HEK293 (cell line): Measurements from ENCODE around the gene FES.
"Not testable (repeated sequence)": the region's sequence is repeated elsewhere in the genome, so short reads cannot be mapped to it uniquely, and the experiment has no call there.

Experiments
- CTCF ChIA-PET: fragments of 350-600 bp; formaldehyde crosslinking; extraction: SDS; loops from one replicate; lab custom pipeline; 2021; ENCODE audit warnings: antibody characterized with exemption; lab: Yijun Ruan, JAX
- POLR2A ChIA-PET: fragments of 300-600 bp; formaldehyde crosslinking; extraction: SDS; loops from one replicate; lab custom pipeline; 2020; ENCODE audit warnings: antibody characterized with exemption, inconsistent platforms; lab: Yijun Ruan, JAX
- H3K27ac ChIP-seq: fragments of 200-500 bp; sonication (Bioruptor generic); 2 replicates; pipeline ENCODE4 v1.5.1; 2014; ENCODE audit warnings: low read depth, low read length, control low read depth, inconsistent platforms; ENCODE audit errors: extremely low read depth
- H3K36me3 ChIP-seq, 2 experiments: fragments of 200-500 bp in 1 of 2; sonication (Bioruptor generic) in 1 of 2; 1 replicate in 1 of 2; 2 replicates in 1 of 2; pipeline ENCODE4 v1.5.1; 2014 to 2017; ENCODE audit warnings: inconsistent platforms in 2 of 2, low read length in 2 of 2; ENCODE audit not compliant: control insufficient read depth in 2 of 2, insufficient read depth in 1 of 2
- H3K4me1 ChIP-seq: fragments of 200-500 bp; sonication (Bioruptor generic); 2 replicates; pipeline ENCODE4 v1.5.1; 2014; ENCODE audit warnings: mild to moderate bottlenecking, low read length, inconsistent platforms; ENCODE audit not compliant: control insufficient read depth, insufficient read depth
- H3K4me3 ChIP-seq: 2 replicates; pipeline ENCODE4 v1.5.1; 2011; ENCODE audit warnings: low read depth, mild to moderate bottlenecking, control low read depth, low read length, moderate library complexity
- H3K9me3 ChIP-seq: fragments of 200-500 bp; sonication (Bioruptor generic); 2 replicates; pipeline ENCODE4 v1.5.1; 2014; ENCODE audit warnings: low read depth, low read length, inconsistent platforms; ENCODE audit not compliant: control insufficient read depth, insufficient read depth
- GLIS2 ChIP-seq: fragments of 450-650 bp; formaldehyde crosslinking; IDR thresholded peaks from 2 replicates; pipeline ENCODE4 v1.5.1; 2016; ENCODE audit warnings: missing biosample characterization, missing genetic modification characterization
- KLF10 ChIP-seq: fragments of 450-650 bp; IDR thresholded peaks from 2 replicates; pipeline ENCODE4 v1.5.1; 2018; ENCODE audit warnings: missing biosample characterization, mild to moderate bottlenecking, missing genetic modification characterization
- OSR2 ChIP-seq: fragments of 450-650 bp; formaldehyde crosslinking; IDR thresholded peaks from 2 replicates; pipeline ENCODE4 v1.5.1; 2016; ENCODE audit warnings: missing biosample characterization, missing genetic modification characterization
- SCRT2 ChIP-seq: fragments of 450-650 bp; formaldehyde crosslinking; IDR thresholded peaks from 2 replicates; pipeline ENCODE4 v1.5.1; 2016; ENCODE audit warnings: missing biosample characterization, missing genetic modification characterization
- SP7 ChIP-seq: fragments of 450-650 bp; formaldehyde crosslinking; IDR thresholded peaks from 2 replicates; pipeline ENCODE4 v1.5.1; 2016; ENCODE audit warnings: missing biosample characterization, missing genetic modification characterization
- ZEB2 ChIP-seq: fragments of 450-650 bp; formaldehyde crosslinking; IDR thresholded peaks from 2 replicates; pipeline ENCODE4 v1.5.1; 2016; ENCODE audit warnings: missing biosample characterization, missing genetic modification characterization
- ZFP37 ChIP-seq: fragments of 450-650 bp; formaldehyde crosslinking; IDR thresholded peaks from 2 replicates; pipeline ENCODE4 v1.5.1; 2016; ENCODE audit warnings: missing biosample characterization, missing genetic modification characterization
- ZIC2 ChIP-seq: fragments of 450-650 bp; formaldehyde crosslinking; IDR thresholded peaks from 2 replicates; pipeline ENCODE4 v1.5.1; 2016; ENCODE audit warnings: missing biosample characterization, missing genetic modification characterization
- ZNF140 ChIP-seq: fragments of 450-650 bp; formaldehyde crosslinking; IDR thresholded peaks from 2 replicates; pipeline ENCODE4 v1.5.1; 2016; ENCODE audit warnings: missing biosample characterization, missing genetic modification characterization
- ZNF157 ChIP-seq: fragments of 450-650 bp; formaldehyde crosslinking; IDR thresholded peaks from 2 replicates; pipeline ENCODE4 v1.5.1; 2016; ENCODE audit warnings: missing biosample characterization, missing genetic modification characterization
- ZNF19 ChIP-seq: fragments of 450-650 bp; formaldehyde crosslinking; IDR thresholded peaks from 2 replicates; pipeline ENCODE4; 2016; ENCODE audit warnings: missing biosample characterization, missing genetic modification characterization, low read depth
- ZNF426 ChIP-seq: fragments of 450-650 bp; formaldehyde crosslinking; IDR thresholded peaks from 2 replicates; pipeline ENCODE4 v1.5.1; 2017; ENCODE audit warnings: missing biosample characterization, missing genetic modification characterization, mild to moderate bottlenecking, inconsistent platforms, moderate library complexity
- ZNF664 ChIP-seq: fragments of 450-650 bp; formaldehyde crosslinking; IDR thresholded peaks from 2 replicates; pipeline ENCODE4 v1.5.1; 2016; ENCODE audit warnings: missing biosample characterization, missing genetic modification characterization
- ZNF837 ChIP-seq: fragments of 450-650 bp; formaldehyde crosslinking; IDR thresholded peaks from 2 replicates; pipeline ENCODE4 v1.5.1; 2016; ENCODE audit warnings: missing biosample characterization, missing genetic modification characterization
- ZSCAN23 ChIP-seq: fragments of 450-650 bp; formaldehyde crosslinking; IDR thresholded peaks from 2 replicates; pipeline ENCODE4 v1.5.1; 2016; ENCODE audit warnings: missing biosample characterization, missing genetic modification characterization
- TF ChIP-seq, protein P1 (sequence below): fragments of 450-650 bp; formaldehyde crosslinking; IDR thresholded peaks from 2 replicates; pipeline ENCODE4 v1.5.1; 2016; ENCODE audit warnings: missing biosample characterization, missing genetic modification characterization
- TF ChIP-seq, protein P2 (sequence below): fragments of 450-650 bp; formaldehyde crosslinking; IDR thresholded peaks from 2 replicates; pipeline ENCODE4 v1.5.1; 2017; ENCODE audit warnings: missing biosample characterization, mild to moderate bottlenecking, missing genetic modification characterization, moderate library complexity
- TF ChIP-seq, protein P3 (sequence below): sonication (generic); formaldehyde crosslinking; IDR thresholded peaks from 2 replicates; pipeline ENCODE4 v1.8.1; 2022; ENCODE audit warnings: mild to moderate bottlenecking, moderate library complexity, missing genetic modification reagents

The FES gene

DNA sequence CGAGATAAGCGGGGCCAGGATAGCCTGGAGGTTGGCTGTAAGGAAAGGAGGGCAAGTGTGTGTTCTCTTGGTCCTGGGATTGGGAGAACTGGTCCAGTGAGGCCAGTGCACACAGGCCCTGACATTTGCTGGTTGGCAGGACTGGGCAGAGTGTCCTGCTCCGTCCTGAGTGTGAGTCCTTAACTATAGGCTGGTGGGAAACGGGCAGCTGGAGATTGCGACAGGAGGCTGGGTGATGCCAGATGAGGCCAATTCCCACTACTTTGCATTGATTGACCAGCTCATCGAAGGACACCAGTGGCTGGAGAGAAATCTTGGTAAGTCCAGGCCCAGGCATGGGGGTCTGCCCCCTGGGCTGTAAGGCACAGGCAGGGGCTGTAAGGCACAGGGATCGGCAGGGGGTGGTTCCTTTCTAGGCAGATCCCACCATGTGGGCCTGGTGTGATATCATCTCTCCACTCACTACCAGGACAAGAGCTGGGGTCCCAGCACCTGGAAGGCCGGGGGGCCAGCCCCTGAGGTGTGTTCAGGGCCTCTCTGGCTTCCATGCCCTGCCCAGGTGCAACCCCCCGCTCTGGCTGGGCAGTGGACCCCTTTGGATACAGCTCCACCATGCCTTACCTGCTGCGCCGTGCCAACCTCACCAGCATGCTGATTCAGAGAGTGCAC is 22.0 kb downstream of the FES start:
- peaks cover 16 to 62% of the 10 kb centered on the region in 2 experiments for H3K36me3 ChIP-seq
- H3K4me3 ChIP-seq: no peak overlapping the region
- POLR2A ChIA-PET: interaction anchor here (1.7 kb wide), 1 partner anchor 26 kb away, joined by 5 read pairs; the partner anchor contains the start of gene HDDC3
- H3K4me1 ChIP-seq: peaks cover 13% of the 10 kb centered on the region
- H3K27ac ChIP-seq: no peak overlapping the region
- CTCF ChIA-PET: interaction anchor here (1.0 to 8.3 kb wide), 2 partner anchors 20 to 26 kb away, joined by 3 to 126 read pairs; partner anchors contain the start of genes HDDC3 and UNC45A
- H3K9me3 ChIP-seq: no peaks in the 10 kb centered on the region
- no peak for TF ChIP-seq ZEB2 (tag by site-specific recombination)
- TF ChIP-seq ZIC2 (tag by site-specific recombination): peak; percentile 66

DNA sequence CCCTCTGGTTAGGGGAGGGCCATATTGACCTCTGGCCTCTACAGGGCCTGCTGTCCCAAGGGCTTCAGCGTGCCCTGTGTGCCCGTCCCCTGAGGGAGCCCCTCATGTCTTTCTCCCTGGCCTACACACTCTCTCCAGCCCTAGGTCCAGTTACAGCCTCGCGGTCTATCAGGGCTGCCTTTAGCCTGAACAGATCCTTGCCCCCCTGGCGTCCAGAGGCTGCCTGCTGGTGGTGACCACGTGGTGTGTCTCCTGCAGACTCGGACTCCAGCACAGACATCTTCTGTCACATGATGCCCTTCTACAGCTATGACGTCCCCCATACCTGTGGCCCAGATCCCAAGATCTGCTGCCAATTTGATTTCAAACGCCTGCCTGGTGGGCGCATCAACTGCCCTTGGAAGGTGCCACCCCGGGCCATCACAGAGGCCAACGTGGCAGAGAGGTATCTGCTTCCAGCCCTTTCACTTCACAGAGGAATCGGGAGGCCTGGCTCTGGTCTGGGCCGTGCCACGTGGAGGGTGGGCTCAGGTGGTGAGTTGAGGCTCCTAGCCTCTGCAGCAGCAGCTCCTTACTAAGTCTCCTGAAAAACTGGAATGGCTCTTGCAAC is 22.9 kb downstream of the FES start:
- Histone ChIP-seq H3K4me1 (peaks cover 9% of the 10 kb centered on the region), H3K4me3 (no peak overlapping the region), H3K9me3 (no peaks in the 10 kb centered on the region), H3K36me3 (peaks cover 16 to 70% of the 10 kb centered on the region in 2 experiments), H3K27ac (no peak overlapping the region)
- TF ChIP-seq ZNF19: no peak
- TF ChIP-seq ZNF426 (tag by site-specific recombination): no peak
- 0 out of 2 replicates have a peak, but pooled peaks have one; percentile 15 for TF ChIP-seq GLIS2
- no peak for TF ChIP-seq KLF10
- ChIA-PET POLR2A (interaction anchor here (0.6 kb wide), 1 partner anchor 74 kb away, joined by 3 read pairs; no protein-coding TSS in a partner anchor), CTCF (interaction anchor here (0.6 to 8.3 kb wide), 2 partner anchors 26 to 143 kb away, joined by 3 to 126 read pairs; partner anchors contain the start of genes HDDC3 and UNC45A)

DNA sequence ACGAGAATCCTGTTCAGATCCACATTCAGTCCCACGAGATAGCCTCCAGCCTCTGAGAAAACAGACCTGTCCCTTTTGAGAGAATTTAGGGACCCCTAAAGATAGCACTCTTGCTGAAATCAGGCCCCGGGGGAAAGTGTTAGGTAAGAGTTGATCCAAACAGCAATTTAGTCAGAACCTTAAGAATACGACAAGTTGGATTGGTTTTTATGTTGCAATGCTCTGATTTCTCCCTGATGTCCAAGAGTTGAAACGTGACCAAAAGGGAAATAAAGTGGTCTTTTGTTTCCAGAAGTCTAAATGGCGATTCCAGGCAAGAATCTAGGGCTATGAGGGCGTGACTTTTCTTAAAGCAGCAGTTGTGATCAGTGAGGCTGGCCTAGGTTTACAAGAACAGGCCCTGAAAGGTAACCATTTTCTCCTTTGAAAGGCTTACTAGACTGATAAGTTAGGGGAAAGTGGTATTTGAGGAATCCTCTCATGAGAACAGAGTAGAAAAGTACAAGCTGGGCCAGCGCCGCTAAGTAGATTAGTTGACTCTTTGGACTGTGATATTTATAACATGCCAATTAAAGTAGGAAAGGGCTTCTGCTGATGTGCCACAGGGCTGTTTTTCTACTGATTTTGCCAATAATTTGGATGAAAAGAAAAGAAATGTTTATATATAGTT is 23.7 kb downstream of the FES start:
- POLR2A ChIA-PET: no interaction called here
- CTCF ChIA-PET: interaction anchor here (0.6 to 1.6 kb wide), 2 partner anchors 9 to 27 kb away, joined by 3 read pairs; no protein-coding TSS in a partner anchor
- no peak for TF ChIP-seq SP7 (tag by site-specific recombination)
- TF ChIP-seq, protein P1, sequence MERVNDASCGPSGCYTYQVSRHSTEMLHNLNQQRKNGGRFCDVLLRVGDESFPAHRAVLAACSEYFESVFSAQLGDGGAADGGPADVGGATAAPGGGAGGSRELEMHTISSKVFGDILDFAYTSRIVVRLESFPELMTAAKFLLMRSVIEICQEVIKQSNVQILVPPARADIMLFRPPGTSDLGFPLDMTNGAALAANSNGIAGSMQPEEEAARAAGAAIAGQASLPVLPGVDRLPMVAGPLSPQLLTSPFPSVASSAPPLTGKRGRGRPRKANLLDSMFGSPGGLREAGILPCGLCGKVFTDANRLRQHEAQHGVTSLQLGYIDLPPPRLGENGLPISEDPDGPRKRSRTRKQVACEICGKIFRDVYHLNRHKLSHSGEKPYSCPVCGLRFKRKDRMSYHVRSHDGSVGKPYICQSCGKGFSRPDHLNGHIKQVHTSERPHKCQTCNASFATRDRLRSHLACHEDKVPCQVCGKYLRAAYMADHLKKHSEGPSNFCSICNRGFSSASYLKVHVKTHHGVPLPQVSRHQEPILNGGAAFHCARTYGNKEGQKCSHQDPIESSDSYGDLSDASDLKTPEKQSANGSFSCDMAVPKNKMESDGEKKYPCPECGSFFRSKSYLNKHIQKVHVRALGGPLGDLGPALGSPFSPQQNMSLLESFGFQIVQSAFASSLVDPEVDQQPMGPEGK (tag by site-specific recombination): no peak
- no peak for TF ChIP-seq ZSCAN23
- TF ChIP-seq ZNF664 (tag by site-specific recombination): no peak
- no peak for TF ChIP-seq ZNF837
- no peak for TF ChIP-seq ZNF157 (tag by site-specific recombination)
- TF ChIP-seq ZNF140 (tag by site-specific recombination): no peak
- TF ChIP-seq SCRT2 (tag by site-specific recombination): no peak
- TF ChIP-seq OSR2 (tag by site-specific recombination): no peak
- TF ChIP-seq, protein P2, sequence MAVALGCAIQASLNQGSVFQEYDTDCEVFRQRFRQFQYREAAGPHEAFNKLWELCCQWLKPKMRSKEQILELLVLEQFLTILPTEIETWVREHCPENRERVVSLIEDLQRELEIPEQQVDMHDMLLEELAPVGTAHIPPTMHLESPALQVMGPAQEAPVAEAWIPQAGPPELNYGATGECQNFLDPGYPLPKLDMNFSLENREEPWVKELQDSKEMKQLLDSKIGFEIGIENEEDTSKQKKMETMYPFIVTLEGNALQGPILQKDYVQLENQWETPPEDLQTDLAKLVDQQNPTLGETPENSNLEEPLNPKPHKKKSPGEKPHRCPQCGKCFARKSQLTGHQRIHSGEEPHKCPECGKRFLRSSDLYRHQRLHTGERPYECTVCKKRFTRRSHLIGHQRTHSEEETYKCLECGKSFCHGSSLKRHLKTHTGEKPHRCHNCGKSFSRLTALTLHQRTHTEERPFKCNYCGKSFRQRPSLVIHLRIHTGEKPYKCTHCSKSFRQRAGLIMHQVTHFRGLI (tag by site-specific recombination): no peak
- no peak for TF ChIP-seq ZFP37 (tag by site-specific recombination)
- TF ChIP-seq ZNF19: no peak
- TF ChIP-seq, protein P3, sequence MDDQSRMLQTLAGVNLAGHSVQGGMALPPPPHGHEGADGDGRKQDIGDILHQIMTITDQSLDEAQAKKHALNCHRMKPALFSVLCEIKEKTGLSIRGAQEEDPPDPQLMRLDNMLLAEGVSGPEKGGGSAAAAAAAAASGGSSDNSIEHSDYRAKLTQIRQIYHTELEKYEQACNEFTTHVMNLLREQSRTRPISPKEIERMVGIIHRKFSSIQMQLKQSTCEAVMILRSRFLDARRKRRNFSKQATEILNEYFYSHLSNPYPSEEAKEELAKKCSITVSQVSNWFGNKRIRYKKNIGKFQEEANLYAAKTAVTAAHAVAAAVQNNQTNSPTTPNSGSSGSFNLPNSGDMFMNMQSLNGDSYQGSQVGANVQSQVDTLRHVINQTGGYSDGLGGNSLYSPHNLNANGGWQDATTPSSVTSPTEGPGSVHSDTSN (CRISPR knock-in tag): no peak
- Histone ChIP-seq H3K4me1 (peaks cover 9% of the 10 kb centered on the region), H3K36me3 (peaks cover 20 to 79% of the 10 kb centered on the region in 2 experiments), H3K9me3 (no peaks in the 10 kb centered on the region), H3K27ac (no peak overlapping the region), H3K4me3 (no peak overlapping the region)

DNA sequence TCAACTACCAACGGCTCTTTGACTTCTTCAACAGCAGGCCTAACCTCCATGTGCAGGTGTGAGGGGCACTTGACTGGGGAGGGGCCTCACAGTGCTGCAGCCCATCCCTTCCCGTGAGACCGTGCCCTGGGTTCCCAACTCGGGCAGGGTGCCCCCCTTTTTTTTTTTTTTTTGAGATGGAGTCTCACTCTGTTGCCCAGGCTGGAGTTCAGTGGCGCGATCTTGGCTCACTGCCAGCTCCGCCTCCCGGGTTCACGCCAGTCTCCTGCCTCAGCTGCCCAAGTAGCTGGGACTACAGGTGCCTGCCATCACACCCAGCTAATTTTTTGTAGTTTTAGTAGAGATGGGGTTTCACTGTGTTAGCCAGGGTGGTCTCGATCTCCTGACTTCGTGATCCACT is 25.1 kb downstream of the FES start:
- POLR2A ChIA-PET: interaction anchor here (0.6 to 1.0 kb wide), 3 partner anchors 9 to 718 kb away, joined by 3 to 4 read pairs (median 3); no protein-coding TSS in a partner anchor
- not testable (repeated sequence) for H3K27ac ChIP-seq, H3K4me3 ChIP-seq, H3K4me1 ChIP-seq, H3K9me3 ChIP-seq
- H3K36me3 ChIP-seq: peaks cover 22 to 92% of the 10 kb centered on the region in 2 experiments
- CTCF ChIA-PET: interaction anchor here (0.6 to 0.7 kb wide), 3 partner anchors 151 to 942 kb away, joined by 3 read pairs; no protein-coding TSS in a partner anchor
